A549 (cell line): Measurements from ENCODE around the gene TYK2.

Experiments used
- CEBPB ChIP-seq, 2 experiments: fragments of >200 bp in 1 of 2; sonication (Bioruptor Twin) in 1 of 2; formaldehyde crosslinking in 1 of 2; IDR thresholded peaks; 2 replicates each; pipeline ENCODE4 v1.6.1; 2012 to 2016
- EP300 ChIP-seq, 2 experiments: fragments of >200 bp; sonication (Bioruptor Twin); formaldehyde crosslinking; IDR thresholded peaks; 2 replicates in 1 of 2; 3 replicates in 1 of 2; pipeline ENCODE4 v1.6.1; 2016 to 2017
- JUN ChIP-seq, 2 experiments: fragments of >200 bp; sonication (Bioruptor Twin); formaldehyde crosslinking; IDR thresholded peaks; 2 replicates in 1 of 2; 3 replicates in 1 of 2; pipeline ENCODE4 v1.6.1; 2016 to 2017
- JUNB ChIP-seq: fragments of >200 bp; sonication (Bioruptor Twin); formaldehyde crosslinking; IDR thresholded peaks from 2 replicates; pipeline ENCODE4 v1.6.1; 2016
- MYC ChIP-seq: IDR thresholded peaks from 2 replicates; pipeline ENCODE4 v1.6.1; 2012; ENCODE audit warnings: mild to moderate bottlenecking, inconsistent platforms, low read length, improper control_type of control experiment, borderline replicate concordance
- RFX5 ChIP-seq: fragments of 450-650 bp; IDR thresholded peaks from 2 replicates; pipeline ENCODE4 v1.7.1; 2014; ENCODE audit warnings: antibody characterized with exemption, mild to moderate bottlenecking, moderate library complexity
- RNF2 ChIP-seq: fragments of 200-600 bp; sonication (generic); IDR thresholded peaks from 2 replicates; pipeline ENCODE4 v1.6.1; 2016; ENCODE audit warnings: low read depth, mild to moderate bottlenecking, antibody characterized with exemption, moderate library complexity, borderline replicate concordance
- TF ChIP-seq, protein P1 (sequence below): fragments of >200 bp; sonication (Bioruptor Twin); formaldehyde crosslinking; IDR thresholded peaks from 3 replicates; pipeline ENCODE4 v1.5.1; 2016
- TF ChIP-seq, protein P2 (sequence below): IDR thresholded peaks from 2 replicates; pipeline ENCODE4 v1.6.1; 2012
- TF ChIP-seq, protein P3 (sequence below): fragments of 450-650 bp; IDR thresholded peaks from 2 replicates; pipeline ENCODE4 v1.6.1; 2014; ENCODE audit warnings: antibody characterized with exemption
- TF ChIP-seq, protein P4 (sequence below): fragments of 200-600 bp; sonication (generic); IDR thresholded peaks from 2 replicates; pipeline ENCODE4 v1.6.1; 2016; ENCODE audit warnings: antibody characterized with exemption, mild to moderate bottlenecking, moderate library complexity

DNA sequence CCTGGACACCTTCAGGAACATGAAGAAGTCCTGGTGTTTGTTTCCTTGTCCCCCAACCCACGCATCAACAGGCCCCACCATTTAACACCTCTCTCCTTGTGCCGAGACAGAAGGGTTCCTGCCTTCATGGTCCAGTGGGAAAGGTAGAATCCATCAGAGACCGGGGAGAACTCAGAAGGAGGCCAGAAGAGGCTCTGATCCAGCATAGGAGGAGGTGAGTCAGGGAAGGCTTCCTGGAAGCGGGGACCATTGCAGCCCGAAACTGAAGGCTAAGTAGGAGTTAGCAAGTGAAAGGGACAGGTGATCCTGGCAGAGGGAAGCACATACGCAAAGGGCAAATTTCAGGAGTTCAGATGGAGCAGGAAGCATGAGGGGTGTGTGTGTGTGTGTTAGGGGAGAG lies 41.4 kb downstream of the TYK2 start:
- no peak for TF ChIP-seq RNF2
- TF ChIP-seq, protein P1, sequence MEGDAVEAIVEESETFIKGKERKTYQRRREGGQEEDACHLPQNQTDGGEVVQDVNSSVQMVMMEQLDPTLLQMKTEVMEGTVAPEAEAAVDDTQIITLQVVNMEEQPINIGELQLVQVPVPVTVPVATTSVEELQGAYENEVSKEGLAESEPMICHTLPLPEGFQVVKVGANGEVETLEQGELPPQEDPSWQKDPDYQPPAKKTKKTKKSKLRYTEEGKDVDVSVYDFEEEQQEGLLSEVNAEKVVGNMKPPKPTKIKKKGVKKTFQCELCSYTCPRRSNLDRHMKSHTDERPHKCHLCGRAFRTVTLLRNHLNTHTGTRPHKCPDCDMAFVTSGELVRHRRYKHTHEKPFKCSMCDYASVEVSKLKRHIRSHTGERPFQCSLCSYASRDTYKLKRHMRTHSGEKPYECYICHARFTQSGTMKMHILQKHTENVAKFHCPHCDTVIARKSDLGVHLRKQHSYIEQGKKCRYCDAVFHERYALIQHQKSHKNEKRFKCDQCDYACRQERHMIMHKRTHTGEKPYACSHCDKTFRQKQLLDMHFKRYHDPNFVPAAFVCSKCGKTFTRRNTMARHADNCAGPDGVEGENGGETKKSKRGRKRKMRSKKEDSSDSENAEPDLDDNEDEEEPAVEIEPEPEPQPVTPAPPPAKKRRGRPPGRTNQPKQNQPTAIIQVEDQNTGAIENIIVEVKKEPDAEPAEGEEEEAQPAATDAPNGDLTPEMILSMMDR = no peak
- no peak for TF ChIP-seq JUN (IDR thresholded peaks at IDR 0.05)
- no peak for TF ChIP-seq RFX5
- TF ChIP-seq JUNB = no peak
- TF ChIP-seq, protein P2, sequence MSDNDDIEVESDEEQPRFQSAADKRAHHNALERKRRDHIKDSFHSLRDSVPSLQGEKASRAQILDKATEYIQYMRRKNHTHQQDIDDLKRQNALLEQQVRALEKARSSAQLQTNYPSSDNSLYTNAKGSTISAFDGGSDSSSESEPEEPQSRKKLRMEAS = no peak
- TF ChIP-seq EP300 (IDR thresholded peaks at IDR 0.05) = no peak
- TF ChIP-seq, protein P3, sequence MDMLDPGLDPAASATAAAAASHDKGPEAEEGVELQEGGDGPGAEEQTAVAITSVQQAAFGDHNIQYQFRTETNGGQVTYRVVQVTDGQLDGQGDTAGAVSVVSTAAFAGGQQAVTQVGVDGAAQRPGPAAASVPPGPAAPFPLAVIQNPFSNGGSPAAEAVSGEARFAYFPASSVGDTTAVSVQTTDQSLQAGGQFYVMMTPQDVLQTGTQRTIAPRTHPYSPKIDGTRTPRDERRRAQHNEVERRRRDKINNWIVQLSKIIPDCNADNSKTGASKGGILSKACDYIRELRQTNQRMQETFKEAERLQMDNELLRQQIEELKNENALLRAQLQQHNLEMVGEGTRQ = no peak
- TF ChIP-seq CEBPB (IDR thresholded peaks at IDR 0.05) = no peak
- TF ChIP-seq, protein P4, sequence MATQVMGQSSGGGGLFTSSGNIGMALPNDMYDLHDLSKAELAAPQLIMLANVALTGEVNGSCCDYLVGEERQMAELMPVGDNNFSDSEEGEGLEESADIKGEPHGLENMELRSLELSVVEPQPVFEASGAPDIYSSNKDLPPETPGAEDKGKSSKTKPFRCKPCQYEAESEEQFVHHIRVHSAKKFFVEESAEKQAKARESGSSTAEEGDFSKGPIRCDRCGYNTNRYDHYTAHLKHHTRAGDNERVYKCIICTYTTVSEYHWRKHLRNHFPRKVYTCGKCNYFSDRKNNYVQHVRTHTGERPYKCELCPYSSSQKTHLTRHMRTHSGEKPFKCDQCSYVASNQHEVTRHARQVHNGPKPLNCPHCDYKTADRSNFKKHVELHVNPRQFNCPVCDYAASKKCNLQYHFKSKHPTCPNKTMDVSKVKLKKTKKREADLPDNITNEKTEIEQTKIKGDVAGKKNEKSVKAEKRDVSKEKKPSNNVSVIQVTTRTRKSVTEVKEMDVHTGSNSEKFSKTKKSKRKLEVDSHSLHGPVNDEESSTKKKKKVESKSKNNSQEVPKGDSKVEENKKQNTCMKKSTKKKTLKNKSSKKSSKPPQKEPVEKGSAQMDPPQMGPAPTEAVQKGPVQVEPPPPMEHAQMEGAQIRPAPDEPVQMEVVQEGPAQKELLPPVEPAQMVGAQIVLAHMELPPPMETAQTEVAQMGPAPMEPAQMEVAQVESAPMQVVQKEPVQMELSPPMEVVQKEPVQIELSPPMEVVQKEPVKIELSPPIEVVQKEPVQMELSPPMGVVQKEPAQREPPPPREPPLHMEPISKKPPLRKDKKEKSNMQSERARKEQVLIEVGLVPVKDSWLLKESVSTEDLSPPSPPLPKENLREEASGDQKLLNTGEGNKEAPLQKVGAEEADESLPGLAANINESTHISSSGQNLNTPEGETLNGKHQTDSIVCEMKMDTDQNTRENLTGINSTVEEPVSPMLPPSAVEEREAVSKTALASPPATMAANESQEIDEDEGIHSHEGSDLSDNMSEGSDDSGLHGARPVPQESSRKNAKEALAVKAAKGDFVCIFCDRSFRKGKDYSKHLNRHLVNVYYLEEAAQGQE = no peak
- no peak for TF ChIP-seq MYC
